HCT116 (cell line): ENCODE results near the gene SYTL3. TPM values are rescaled to one million over a fixed set of nuclear protein-coding genes. Genes with fewer than 3 reads are reported as not detected.

Source experiments
- ATAC-seq: fragments of 200-7000 bp; cut with Tn5 transposase; 2 replicates; pipeline ENCODE4 v1.9.1; 2020; ENCODE audit warnings: mild to moderate bottlenecking, moderate library complexity
- BruUV-seq: library from RNA; stranded (reverse); fragments of 400-500 nt; replicated peaks from 2 replicates; lab custom pipeline; 2021; lab: Mats Ljungman, UMichigan
- CTCF ChIA-PET: fragments of 300-600 bp; sonication (Branson Sonifier 250); formaldehyde crosslinking; loops from one replicate; lab custom pipeline; 2021; ENCODE audit warnings: antibody characterized with exemption; lab: Charles Lee
- POLR2A ChIA-PET: fragments of 300-600, 350-600 bp; sonication (Branson Sonifier 250); formaldehyde crosslinking; loops from one replicate; lab custom pipeline; 2021; ENCODE audit warnings: antibody characterized with exemption; lab: Charles Lee
- RAD21 ChIA-PET, 2 experiments: fragments of 300-600 bp; sonication (Branson Sonifier 250); formaldehyde crosslinking; loops; one replicate each; lab custom pipeline; 2023; ENCODE audit warnings: low total read pairs in 2 of 2; ENCODE audit not compliant: uncharacterized antibody in 2 of 2, unreplicated experiment in 2 of 2, low non-redundant PET in 1 of 2; lab: Charles Lee
- DNase-seq: peaks from one replicate; pipeline ENCODE4 v3.0.0-alpha.2; 2010; ENCODE audit warnings: low read depth, low spot score
- H2AFZ ChIP-seq: fragments of 200-600 bp; shearing (Covaris generic), sonication (generic); 2 replicates; pipeline ENCODE4 v1.6.1; 2017; ENCODE audit warnings: low read depth, mixed run types, mixed read lengths, antibody characterized with exemption, low read length; ENCODE audit not compliant: poor library complexity, severe bottlenecking
- H3K27ac ChIP-seq: 2 replicates; pipeline ENCODE4 v1.5.1; 2012; ENCODE audit warnings: low read depth, low read length
- H3K27me3 ChIP-seq: fragments of 200-600 bp; sonication (generic); 2 replicates; pipeline ENCODE4 v1.6.1; 2016; ENCODE audit warnings: mixed run types, low read length, mixed read lengths; ENCODE audit not compliant: insufficient read depth
- H3K36me3 ChIP-seq, 2 experiments: fragments of 200-500 bp in 1 of 2; fragments of 200-600 bp in 1 of 2; sonication (Bioruptor generic) in 1 of 2; sonication (generic) in 1 of 2; 2 replicates each; pipeline versions ENCODE4 v1.5.1 to v1.6.1; 2014 to 2016; ENCODE audit warnings: low read length in 2 of 2, inconsistent platforms in 1 of 2, mixed read lengths in 1 of 2, mixed run types in 1 of 2; ENCODE audit not compliant: insufficient read depth in 2 of 2, control insufficient read depth in 1 of 2
- H3K4me1 ChIP-seq, 2 experiments: fragments of 200-600 bp in 1 of 2; sonication (generic) in 1 of 2; 2 replicates each; pipeline versions ENCODE4 v1.5.1 to v1.6.1; 2012 to 2017; ENCODE audit warnings: low read length in 2 of 2, inconsistent platforms in 1 of 2, mild to moderate bottlenecking in 1 of 2, mixed read lengths in 1 of 2, mixed run types in 1 of 2, moderate library complexity in 1 of 2; ENCODE audit not compliant: insufficient read depth in 2 of 2, control insufficient read depth in 1 of 2
- H3K4me2 ChIP-seq: fragments of 200-600 bp; sonication (generic); 2 replicates; pipeline ENCODE4 v1.6.1; 2017; ENCODE audit warnings: mixed run types, low read length, mixed read lengths
- H3K4me3 ChIP-seq, 2 experiments: fragments of 200-600 bp in 1 of 2; sonication (generic) in 1 of 2; replicated peaks in 1 of 2; 2 replicates each; pipeline ENCODE4 v1.5.1; 2011 to 2016; ENCODE audit warnings: low read length in 2 of 2, control low read depth in 1 of 2, low read depth in 1 of 2, mild to moderate bottlenecking in 1 of 2, mixed read lengths in 1 of 2, mixed run types in 1 of 2
- H3K79me2 ChIP-seq: fragments of 200-600 bp; sonication (generic); 2 replicates; pipeline ENCODE4 v1.6.1; 2017; ENCODE audit warnings: mild to moderate bottlenecking, mixed run types, low read length, moderate library complexity, mixed read lengths; ENCODE audit not compliant: insufficient read depth
- H3K9ac ChIP-seq: fragments of 200-600 bp; sonication (generic); 2 replicates; pipeline ENCODE4 v1.6.1; 2016; ENCODE audit warnings: low read length, mixed read lengths
- H3K9me2 ChIP-seq: fragments of 200-600 bp; sonication (generic), shearing (Covaris generic); 2 replicates; pipeline ENCODE4 v1.6.1; 2017; ENCODE audit warnings: mixed run types, mild to moderate bottlenecking, moderate library complexity; ENCODE audit not compliant: insufficient read depth
- H3K9me3 ChIP-seq, 2 experiments: fragments of 200-500 bp in 1 of 2; fragments of 200-600 bp in 1 of 2; sonication (Bioruptor generic) in 1 of 2; sonication (generic) in 1 of 2; 2 replicates each; pipeline ENCODE4 v1.6.1; 2014 to 2017; ENCODE audit warnings: low read length in 2 of 2, mixed read lengths in 2 of 2, inconsistent platforms in 1 of 2, low read depth in 1 of 2, mild to moderate bottlenecking in 1 of 2, mixed run types in 1 of 2, moderate library complexity in 1 of 2; ENCODE audit not compliant: control insufficient read depth in 1 of 2, insufficient read depth in 1 of 2
- H4K20me1 ChIP-seq: fragments of 200-600 bp; sonication (generic), shearing (Covaris generic); 2 replicates; pipeline ENCODE4 v1.6.1; 2017; ENCODE audit warnings: mixed run types, mild to moderate bottlenecking, moderate library complexity; ENCODE audit not compliant: insufficient read depth
- CBX3 ChIP-seq: IDR thresholded peaks from 2 replicates; pipeline ENCODE4 v1.6.1; 2012; ENCODE audit warnings: low read depth
- EGR1 ChIP-seq: IDR thresholded peaks from 2 replicates; pipeline ENCODE4 v1.6.1; 2012; ENCODE audit warnings: low read depth
- FOSL1 ChIP-seq: IDR thresholded peaks from 2 replicates; pipeline ENCODE4 v1.6.1; 2012; ENCODE audit warnings: low read depth
- JUND ChIP-seq: IDR thresholded peaks from 2 replicates; pipeline ENCODE4 v1.6.1; 2012
- MAX ChIP-seq: IDR thresholded peaks from 2 replicates; pipeline ENCODE4 v1.6.1; 2012
- POLR2AphosphoS5 ChIP-seq: IDR thresholded peaks from 2 replicates; pipeline ENCODE4 v1.6.1; 2011; ENCODE audit warnings: mild to moderate bottlenecking, low read depth, low read length, moderate library complexity
- RAD21 ChIP-seq: IDR thresholded peaks from 2 replicates; pipeline ENCODE4 v1.6.1; 2012; ENCODE audit warnings: low read depth, mild to moderate bottlenecking
- SIN3A ChIP-seq: IDR thresholded peaks from 2 replicates; pipeline ENCODE4 v1.6.1; 2012; ENCODE audit warnings: low read depth
- SP1 ChIP-seq: IDR thresholded peaks from 2 replicates; pipeline ENCODE4 v1.6.1; 2012; ENCODE audit warnings: low read depth
- TCF7L2 ChIP-seq: IDR thresholded peaks from 2 replicates; pipeline ENCODE4 v1.7.0; 2011; ENCODE audit warnings: borderline replicate concordance, inconsistent platforms; ENCODE audit not compliant: insufficient read depth, insufficient read length; ENCODE audit errors: extremely low read depth
- YY1 ChIP-seq: IDR thresholded peaks from 2 replicates; pipeline ENCODE4 v1.6.1; 2011; ENCODE audit warnings: low read length, low read depth, moderate library complexity, mild to moderate bottlenecking; ENCODE audit not compliant: insufficient replicate concordance; ENCODE audit errors: extremely low read depth
- ZBTB33 ChIP-seq: IDR thresholded peaks from 2 replicates; pipeline ENCODE4 v1.6.1; 2011; ENCODE audit warnings: mild to moderate bottlenecking, low read length, moderate library complexity; ENCODE audit not compliant: insufficient replicate concordance; ENCODE audit errors: extremely low read depth
- intact Hi-C: fragments of 100-400 bp; cut with micrococcal nuclease; formaldehyde crosslinking; loops from 2 replicates; pipeline ENCODE4 v1.10.0; 2022
- total RNA-seq: library from RNA; stranded (reverse); gene quantifications from one replicate; pipeline ENCODE4 v1.2.1, GENCODE V29; 2021; ENCODE audit not compliant: unreplicated experiment

The SYTL3 gene
- total RNA-seq, 1 experiment from 2014 or later, result 55.3 TPM

GRCh38 chr6:158772172-158772571 lies 122.3 kb downstream of the SYTL3 start:
- Histone ChIP-seq H3K36me3 (peaks cover 71 to 99% of the 10 kb centered on the region in 2 experiments), H3K4me1 (peaks cover 13 to 100% of the 10 kb centered on the region in 2 experiments), H2AFZ (no peak overlapping the region), H3K4me2 (peak overlapping the region; percentile 15; the same call in 1 of the 2 replicates), H3K9ac (peak overlapping the region; percentile 29), H3K79me2 (peaks cover 99% of the 10 kb centered on the region), H3K9me3 (no peaks in the 10 kb centered on the region), H3K9me2 (no peaks in the 10 kb centered on the region), H4K20me1 (peaks cover 37% of the 10 kb centered on the region; the same call in 1 of the 2 replicates), H3K27me3 (no peaks in the 10 kb centered on the region), H3K27ac (peak overlapping the region; percentile 57), H3K4me3 (no peak overlapping the region)
- intact Hi-C loops, result no loop called here
- BruUV-seq, result no TSS peak
- POLR2A ChIA-PET, result interaction anchor here (0.7 kb wide), 1 partner anchor 11 kb away, joined by 3 read pairs; no protein-coding TSS in a partner anchor
- no peak for ATAC-seq
- RAD21 ChIA-PET, result no interaction called here
- no peak for TF ChIP-seq FOSL1
- TF ChIP-seq POLR2AphosphoS5, result no peak
- TF ChIP-seq CBX3, result no peak
- no peak for TF ChIP-seq JUND
- TF ChIP-seq TCF7L2, result no peak
- no peak for TF ChIP-seq MAX
- no peak for TF ChIP-seq SP1
- TF ChIP-seq ZBTB33, result no peak
- TF ChIP-seq YY1, result no peak
- TF ChIP-seq EGR1, result no peak
- TF ChIP-seq SIN3A, result no peak
- no peak for TF ChIP-seq RAD21
- CTCF ChIA-PET, result interaction anchor here (0.9 to 1.5 kb wide), 3 partner anchors 10 to 558 kb away, joined by 3 read pairs; no protein-coding TSS in a partner anchor
- DNase-seq, result no peak
